HFF-Myc (cell line): ENCODE data around the gene MYO15A.

Experiments
- DNase-seq: peaks from one replicate; pipeline ENCODE4 v3.0.0-alpha.2; 2011; ENCODE audit warnings: low read depth; ENCODE audit errors: extremely low read depth
- H3K4me3 ChIP-seq: replicated peaks from 2 replicates; pipeline ENCODE4 v1.5.1; 2011; ENCODE audit warnings: low read depth, mild to moderate bottlenecking, control low read depth, low read length
- TF ChIP-seq, protein P1 (sequence below): IDR thresholded peaks from 2 replicates; pipeline ENCODE4 v1.5.1; 2012; ENCODE audit warnings: mild to moderate bottlenecking, low read depth, low read length, control low read depth; ENCODE audit errors: missing control alignments

The MYO15A gene

DNA sequence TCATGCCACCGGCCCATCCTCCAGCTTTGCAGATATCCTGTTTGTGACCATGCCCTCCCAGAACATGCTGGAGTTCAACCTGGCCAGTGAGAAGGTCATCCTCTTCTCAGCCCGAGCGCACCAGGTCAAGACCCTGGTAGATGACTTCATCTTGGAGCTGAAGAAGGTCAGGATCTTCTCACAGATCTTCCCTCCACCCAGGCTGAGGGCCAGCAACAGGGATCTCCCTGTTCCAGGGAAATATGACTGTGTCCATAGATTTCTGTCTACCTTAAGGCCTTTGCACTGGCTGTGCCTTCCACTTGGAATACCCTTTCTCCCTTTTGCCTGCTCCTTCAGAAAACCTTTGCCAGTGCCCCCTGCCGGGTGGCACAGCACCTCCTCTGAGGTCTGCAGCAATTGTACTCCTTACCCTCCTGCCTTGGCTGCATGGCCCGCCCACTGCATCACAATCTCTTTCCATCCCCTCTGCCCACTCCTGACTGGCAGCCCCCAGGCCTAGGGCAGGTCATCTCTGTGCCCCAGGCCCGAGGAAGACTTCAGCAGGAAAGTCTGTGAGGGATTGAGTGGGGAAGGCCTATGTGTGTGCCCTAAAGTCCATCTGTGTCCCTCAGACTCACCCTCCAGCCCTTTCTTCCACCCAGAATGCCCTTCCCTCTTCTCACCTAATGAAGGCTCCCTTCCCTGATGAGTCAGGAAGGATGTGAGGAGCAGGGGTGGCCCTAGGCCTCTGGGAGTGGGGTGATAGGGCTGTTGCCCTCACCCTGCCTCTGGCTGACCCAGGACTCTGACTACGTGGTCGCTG, 47.8 kb downstream of the MYO15A start:
- H3K4me3 ChIP-seq, result no peak overlapping the region
- TF ChIP-seq, protein P1, sequence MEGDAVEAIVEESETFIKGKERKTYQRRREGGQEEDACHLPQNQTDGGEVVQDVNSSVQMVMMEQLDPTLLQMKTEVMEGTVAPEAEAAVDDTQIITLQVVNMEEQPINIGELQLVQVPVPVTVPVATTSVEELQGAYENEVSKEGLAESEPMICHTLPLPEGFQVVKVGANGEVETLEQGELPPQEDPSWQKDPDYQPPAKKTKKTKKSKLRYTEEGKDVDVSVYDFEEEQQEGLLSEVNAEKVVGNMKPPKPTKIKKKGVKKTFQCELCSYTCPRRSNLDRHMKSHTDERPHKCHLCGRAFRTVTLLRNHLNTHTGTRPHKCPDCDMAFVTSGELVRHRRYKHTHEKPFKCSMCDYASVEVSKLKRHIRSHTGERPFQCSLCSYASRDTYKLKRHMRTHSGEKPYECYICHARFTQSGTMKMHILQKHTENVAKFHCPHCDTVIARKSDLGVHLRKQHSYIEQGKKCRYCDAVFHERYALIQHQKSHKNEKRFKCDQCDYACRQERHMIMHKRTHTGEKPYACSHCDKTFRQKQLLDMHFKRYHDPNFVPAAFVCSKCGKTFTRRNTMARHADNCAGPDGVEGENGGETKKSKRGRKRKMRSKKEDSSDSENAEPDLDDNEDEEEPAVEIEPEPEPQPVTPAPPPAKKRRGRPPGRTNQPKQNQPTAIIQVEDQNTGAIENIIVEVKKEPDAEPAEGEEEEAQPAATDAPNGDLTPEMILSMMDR, result peak; percentile 19
- DNase-seq, result no peak

DNA sequence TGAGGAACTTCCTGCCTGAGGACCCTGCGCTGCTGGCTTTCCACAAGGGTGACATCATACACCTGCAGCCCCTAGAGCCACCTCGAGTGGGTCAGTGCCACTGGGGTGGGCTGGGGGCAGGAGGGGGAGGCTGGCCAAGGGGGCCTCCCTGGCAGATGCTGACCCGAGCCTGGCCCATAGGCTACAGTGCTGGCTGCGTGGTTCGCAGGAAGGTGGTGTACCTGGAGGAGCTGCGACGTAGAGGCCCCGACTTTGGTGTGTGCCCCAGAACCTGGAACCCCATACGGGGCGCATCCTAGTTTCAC, 48.4 kb downstream of the MYO15A start:
- TF ChIP-seq, protein P1, result no peak
- H3K4me3 ChIP-seq, result no peak overlapping the region
- DNase-seq, result no peak

DNA sequence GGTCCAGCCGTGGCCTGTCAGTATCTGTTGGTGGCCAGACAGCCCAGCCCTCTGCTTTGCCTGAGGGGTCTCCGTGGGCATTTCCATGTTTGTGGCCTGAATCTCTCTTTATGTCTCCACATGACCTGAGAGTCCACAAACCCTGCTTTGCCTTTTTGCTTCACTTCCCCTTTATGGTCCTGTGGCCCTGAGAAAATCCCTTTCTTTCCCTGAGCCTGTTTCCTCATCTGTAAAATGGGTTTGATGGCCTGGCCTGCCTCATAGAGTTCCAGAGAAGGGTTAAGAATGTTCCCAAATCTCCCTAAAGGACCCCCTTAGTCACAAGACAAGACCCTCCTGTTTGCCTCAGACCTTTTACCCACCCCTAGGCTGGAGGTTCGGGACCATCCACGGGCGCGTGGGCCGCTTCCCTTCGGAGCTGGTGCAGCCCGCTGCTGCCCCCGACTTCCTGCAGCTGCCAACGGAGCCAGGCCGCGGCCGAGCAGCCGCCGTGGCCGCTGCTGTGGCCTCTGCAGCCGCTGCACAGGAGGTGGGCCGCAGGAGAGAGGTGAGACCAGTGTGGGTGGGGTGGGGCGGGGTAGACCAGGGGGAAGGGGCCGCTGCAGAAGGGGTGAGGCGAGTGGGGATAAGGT, 48.9 kb downstream of the MYO15A start:
- TF ChIP-seq, protein P1, result no peak
- no peak overlapping the region for H3K4me3 ChIP-seq
- DNase-seq, result no peak

DNA sequence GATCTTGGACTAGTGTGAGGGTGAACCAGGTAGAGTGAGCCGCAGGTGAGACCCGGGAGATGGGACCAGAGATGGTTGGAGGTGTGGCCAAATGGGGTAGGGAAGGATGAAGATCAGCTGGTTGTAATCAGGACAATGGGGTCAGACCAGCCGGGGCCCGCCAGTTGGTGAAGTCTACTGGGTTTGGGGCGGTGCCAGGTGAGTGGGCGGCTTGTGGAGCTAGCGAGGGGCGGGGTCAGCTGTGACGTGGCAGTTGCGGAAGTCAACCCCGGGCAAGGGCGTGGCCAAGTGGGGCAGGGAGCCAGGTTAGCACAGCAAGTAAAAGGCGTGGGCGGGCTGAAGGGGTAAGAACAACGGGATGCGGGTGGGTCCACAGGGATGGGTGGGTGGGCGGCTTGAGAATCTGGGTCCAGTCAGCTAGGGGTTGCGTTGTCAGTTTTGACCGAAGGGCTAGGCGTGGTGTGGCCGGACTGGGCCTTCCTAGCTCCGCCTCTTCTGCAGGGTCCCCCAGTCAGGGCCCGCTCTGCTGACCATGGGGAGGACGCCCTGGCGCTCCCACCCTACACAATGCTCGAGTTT, 49.6 kb downstream of the MYO15A start:
- TF ChIP-seq, protein P1, result no peak
- H3K4me3 ChIP-seq, result 0 out of 2 replicates have a peak overlapping the region, but pooled peaks have one; percentile 0
- peak; percentile 58 for DNase-seq

DNA sequence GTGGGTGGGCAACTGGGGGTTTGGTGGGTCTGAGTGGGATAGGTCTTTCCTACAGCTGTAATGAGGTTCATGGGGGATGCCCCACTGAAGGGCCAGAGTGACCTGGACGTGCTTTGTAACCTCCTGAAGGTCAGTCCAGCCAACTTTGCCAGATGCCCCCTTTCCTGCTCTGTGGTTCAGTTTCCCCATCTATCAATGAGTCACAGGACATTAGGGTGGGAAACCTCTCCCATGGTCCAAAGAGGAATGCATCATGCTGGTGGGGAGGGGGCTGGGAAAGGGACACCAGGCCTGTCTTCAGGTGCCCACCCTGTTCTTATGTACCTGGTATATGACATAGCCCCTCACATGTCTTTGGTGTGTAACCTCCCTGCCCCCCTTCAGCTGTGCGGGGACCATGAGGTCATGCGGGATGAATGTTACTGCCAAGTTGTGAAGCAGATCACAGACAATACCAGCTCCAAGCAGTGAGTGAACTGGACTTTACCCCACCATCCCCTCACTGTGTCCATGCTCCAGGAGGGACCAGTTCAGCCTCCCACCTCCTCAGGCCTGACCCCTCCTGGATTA, 51.1 kb downstream of the MYO15A start:
- no peak overlapping the region for H3K4me3 ChIP-seq
- TF ChIP-seq, protein P1, result no peak
- no peak for DNase-seq

DNA sequence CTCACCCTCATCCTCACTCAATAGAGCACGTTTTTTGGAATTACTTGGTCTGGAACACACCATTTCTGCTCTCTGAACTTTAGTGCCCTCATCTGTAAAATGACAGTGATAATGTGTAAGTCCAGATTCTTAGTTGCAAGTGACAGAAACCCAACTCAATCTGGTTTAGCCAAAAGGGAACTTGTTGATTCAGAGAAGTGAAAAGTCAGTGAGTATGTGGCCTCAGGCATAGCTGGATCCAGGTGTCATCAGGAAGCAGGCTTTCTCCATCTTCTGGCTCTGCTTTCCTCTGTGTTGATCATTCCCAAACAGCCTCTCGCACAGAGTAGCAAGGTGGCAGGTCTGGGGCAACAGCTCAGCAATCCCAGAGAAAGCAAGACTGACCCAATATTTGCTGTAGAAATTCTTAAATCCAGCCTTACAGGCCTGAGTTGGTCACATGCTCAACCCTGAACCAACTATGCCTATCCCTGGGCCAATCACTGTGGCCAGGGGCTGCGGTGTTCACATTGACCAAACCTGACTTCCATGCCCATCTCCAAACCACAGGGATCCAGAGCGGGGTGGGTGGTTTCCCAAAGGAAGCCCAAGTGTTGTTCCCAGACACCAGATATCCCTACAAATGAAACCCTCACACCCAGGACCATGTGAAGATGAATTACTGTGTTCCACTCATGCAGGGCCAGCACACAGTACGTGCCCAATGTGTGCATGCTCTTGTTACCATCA, 51.7 kb downstream of the MYO15A start:
- H3K4me3 ChIP-seq, result no peak overlapping the region
- DNase-seq, result no peak
- TF ChIP-seq, protein P1, result no peak
